ENCODE measurements around the gene TECPR2. TPM values are rescaled to one million over a fixed set of nuclear protein-coding genes. Genes with fewer than 3 reads are reported as not detected.
A peak's percentile ranks its signal among the peaks of the same experiment; 100 is the strongest.

TECPR2 gene
- total RNA-seq, 1 donor from 2014 or later: 6.4 TPM

DNA sequence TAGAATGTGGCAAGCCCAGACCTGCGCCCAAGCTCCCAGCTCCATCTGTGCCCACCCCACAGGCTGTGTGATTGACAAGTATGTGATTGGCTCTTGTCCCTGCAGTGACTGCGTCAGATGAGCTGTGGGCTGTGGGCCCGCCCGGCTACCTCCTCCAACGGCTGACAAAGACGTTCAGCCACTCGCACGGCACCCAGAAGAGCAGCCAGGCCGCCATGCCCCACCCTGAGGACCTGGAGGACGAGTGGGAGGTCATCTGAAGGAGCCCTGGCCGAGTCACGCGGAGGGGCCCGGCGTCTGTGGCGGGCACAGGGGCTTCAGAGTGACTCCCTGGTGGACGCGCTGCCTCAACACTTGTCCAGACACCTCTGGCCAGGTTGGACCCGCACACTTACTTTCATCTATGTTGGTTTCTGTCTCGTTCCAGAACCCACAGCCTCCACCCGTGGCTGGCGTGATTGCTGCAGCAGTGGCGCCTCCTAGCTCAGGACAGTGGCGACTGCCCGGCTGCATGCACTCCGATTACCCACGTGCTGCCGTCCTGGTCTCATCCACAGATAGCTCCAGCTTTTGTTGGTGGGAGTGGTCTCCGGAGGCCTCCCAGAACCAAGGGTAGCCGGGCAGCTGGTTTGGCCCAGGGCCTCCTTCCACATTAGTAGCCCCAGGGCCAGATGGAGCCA is 135.4 kb downstream of the TECPR2 start:
- intact Hi-C loops (cut with micrococcal nuclease): no loop called here
- Mint-ChIP-seq H3K27me3 (no peaks in the 10 kb centered on the region), H3K36me3 (ENCODE audit: low read depth) (no peaks in the 10 kb centered on the region), H3K9me3 (no peaks in the 10 kb centered on the region), H3K4me1 (peaks cover 11% of the 10 kb centered on the region), H3K27ac (no peak overlapping the region), H3K4me3 (no peak overlapping the region)
- DNase-seq: peak; percentile 56

DNA sequence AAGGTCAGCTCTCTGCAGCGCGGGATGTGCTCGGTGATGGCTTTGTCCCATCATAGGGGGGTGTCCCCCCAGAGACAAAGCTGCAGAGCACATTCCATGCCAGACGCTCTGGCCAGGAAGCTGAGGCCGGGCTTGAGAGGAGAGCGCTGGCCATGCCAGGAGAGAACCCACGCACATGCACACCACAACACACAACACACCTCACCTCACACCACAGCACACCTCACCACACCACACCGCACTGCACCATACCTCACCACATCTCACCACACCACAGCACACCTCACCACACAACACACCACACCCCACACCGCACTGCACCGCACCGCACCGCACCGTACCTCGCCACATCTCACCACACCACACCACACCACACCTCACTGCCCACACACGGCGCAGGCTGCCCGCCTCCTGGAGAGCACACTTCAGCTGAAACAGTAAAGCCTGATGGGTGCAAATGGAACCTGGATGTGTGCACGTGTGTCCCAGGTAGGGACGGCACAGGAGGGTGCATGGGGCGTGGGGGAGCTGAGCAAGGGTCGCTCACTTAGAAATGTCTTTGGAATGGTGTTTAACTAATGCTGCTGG is 136.0 kb downstream of the TECPR2 start:
- H3K27me3 Mint-ChIP-seq: no peaks in the 10 kb centered on the region
- no peak overlapping the region for H3K4me3 Mint-ChIP-seq
- H3K9me3 Mint-ChIP-seq: no peaks in the 10 kb centered on the region
- intact Hi-C loops (cut with micrococcal nuclease): no loop called here
- no peaks in the 10 kb centered on the region for H3K36me3 Mint-ChIP-seq (ENCODE audit: low read depth)
- no peak for DNase-seq
- peaks cover 11% of the 10 kb centered on the region for H3K4me1 Mint-ChIP-seq
- H3K27ac Mint-ChIP-seq: no peak overlapping the region

DNA sequence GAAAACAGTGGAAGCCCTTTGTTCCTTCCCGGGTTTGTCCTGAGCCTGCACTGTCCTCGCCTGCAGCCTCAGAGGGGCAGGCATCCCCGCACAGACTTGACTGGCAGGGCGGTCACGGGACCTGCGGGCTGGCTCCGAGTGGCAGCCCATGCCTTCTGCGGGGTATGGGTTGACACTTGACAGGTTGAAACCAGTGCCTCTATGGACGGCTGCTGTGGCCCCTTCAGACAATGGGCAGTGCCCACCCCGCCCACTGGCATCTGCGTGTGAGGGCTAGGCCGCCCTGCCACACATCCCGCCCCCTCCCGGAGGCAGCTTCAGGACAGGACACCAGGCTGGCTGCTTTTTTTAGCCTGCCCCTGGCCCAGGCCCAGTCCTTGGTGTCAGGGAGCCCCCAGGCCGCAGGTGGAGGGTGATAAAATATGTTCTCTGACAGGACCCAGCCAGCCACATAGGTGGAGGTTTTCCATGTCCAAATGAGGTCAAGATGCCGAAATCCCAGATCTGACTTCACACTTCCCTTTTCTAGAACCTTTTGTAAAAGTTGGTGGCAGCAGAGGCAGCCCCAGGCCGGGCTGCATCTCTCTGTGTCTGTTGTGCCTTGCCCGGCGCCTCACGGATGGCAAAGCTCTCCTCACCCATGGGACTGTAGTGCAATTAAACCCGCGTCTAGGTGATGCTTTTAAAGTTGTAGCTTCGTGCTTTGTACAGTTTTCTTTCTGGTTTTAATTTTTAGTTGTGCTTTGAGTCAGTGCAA is 136.8 kb downstream of the TECPR2 start:
- H3K27me3 Mint-ChIP-seq: no peaks in the 10 kb centered on the region
- peaks cover 11% of the 10 kb centered on the region for H3K4me1 Mint-ChIP-seq
- H3K4me3 Mint-ChIP-seq: no peak overlapping the region
- H3K36me3 Mint-ChIP-seq (ENCODE audit: low read depth): no peaks in the 10 kb centered on the region
- H3K9me3 Mint-ChIP-seq: no peaks in the 10 kb centered on the region
- no peak overlapping the region for H3K27ac Mint-ChIP-seq
- DNase-seq: no peak
- intact Hi-C loops (cut with micrococcal nuclease): no loop called here

DNA sequence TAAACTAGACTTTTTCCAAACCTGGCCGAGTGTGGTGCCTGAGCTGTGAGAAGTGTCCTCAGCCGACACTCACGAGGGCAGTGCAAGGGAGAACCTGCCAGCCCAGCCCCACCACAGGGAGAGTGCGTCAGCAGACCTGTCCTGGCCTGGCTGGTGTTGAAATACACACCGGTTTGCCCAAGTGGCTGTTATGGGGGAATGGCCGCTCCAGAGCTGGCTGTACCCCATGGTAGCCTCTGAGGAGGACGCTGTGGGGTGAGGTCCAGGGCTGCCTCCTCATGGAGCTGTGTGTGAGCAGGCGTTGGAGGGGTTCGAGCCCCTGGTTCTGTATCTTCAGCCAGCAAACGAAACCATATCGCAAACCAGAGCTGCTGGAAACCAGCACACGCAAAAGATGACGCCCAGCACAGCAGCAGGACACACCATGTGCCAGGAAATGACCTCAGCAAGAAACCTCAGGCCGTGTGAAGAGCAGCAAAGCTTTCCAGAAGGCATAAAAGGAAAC is 137.5 kb downstream of the TECPR2 start:
- intact Hi-C loops (cut with micrococcal nuclease): no loop called here
- Mint-ChIP-seq H3K9me3 (no peaks in the 10 kb centered on the region), H3K36me3 (ENCODE audit: low read depth) (no peaks in the 10 kb centered on the region), H3K4me3 (no peak overlapping the region), H3K4me1 (peaks cover 11% of the 10 kb centered on the region), H3K27ac (peak overlapping the region; percentile 48), H3K27me3 (no peaks in the 10 kb centered on the region)
- peak; percentile 67 for DNase-seq

DNA sequence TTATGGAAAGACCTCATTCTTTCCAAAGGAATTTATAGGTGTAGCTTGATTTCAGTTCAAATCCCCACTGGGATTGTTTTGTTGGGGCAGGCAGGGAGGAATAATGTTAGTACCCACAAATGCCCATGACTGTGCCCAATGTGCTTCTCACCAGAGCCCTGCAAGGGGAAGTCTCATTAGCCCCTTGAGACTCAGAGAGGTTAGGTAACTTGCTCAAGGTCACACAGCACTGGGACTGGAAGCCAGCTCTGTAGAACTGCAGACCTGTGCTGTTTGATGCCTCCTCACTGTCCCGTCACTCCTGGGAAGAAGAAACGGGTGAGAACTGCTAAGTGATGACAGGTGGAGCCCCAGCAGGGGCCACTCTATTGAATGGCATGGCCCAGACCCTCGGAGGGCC is 138.0 kb downstream of the TECPR2 start:
- Mint-ChIP-seq H3K9me3 (no peaks in the 10 kb centered on the region), H3K4me3 (no peak overlapping the region), H3K36me3 (ENCODE audit: low read depth) (no peaks in the 10 kb centered on the region), H3K27ac (peak overlapping the region; percentile 48), H3K4me1 (peaks cover 11% of the 10 kb centered on the region), H3K27me3 (no peaks in the 10 kb centered on the region)
- intact Hi-C loops (cut with micrococcal nuclease): no loop called here
- DNase-seq: no peak

DNA sequence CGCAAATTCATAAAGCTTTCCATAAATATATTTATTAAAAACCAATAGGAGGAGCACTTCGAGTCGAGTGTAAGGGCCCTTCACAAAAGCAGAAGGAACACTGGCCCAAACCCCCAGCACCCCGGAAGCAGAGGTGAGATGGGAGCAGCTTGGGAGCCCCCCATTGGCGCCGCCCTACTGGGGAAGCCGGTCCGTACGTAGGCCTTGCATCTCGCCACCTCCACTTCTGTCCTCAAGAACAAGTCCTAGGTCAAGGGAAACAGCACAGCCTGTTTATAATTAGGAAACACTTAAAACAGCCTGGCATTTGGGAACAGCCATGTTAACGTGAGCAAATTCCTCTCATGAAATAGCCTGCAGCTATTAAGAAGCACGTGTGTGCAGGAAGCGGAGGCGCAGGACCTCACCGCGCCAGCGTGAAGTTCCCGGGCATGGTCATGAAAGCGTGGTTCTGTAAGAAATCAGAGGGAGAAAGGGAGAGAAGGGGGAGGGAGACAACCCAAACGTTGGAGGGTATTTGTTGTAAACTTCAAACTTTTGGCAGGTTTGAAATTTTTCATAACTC is 139.1 kb downstream of the TECPR2 start:
- H3K4me1 Mint-ChIP-seq: peaks cover 11% of the 10 kb centered on the region
- DNase-seq: no peak
- no peaks in the 10 kb centered on the region for H3K9me3 Mint-ChIP-seq
- H3K4me3 Mint-ChIP-seq: no peak overlapping the region
- H3K27ac Mint-ChIP-seq: no peak overlapping the region
- intact Hi-C loops (cut with micrococcal nuclease): no loop called here
- peaks cover 1% of the 10 kb centered on the region for H3K36me3 Mint-ChIP-seq (ENCODE audit: low read depth)
- H3K27me3 Mint-ChIP-seq: no peaks in the 10 kb centered on the region

DNA sequence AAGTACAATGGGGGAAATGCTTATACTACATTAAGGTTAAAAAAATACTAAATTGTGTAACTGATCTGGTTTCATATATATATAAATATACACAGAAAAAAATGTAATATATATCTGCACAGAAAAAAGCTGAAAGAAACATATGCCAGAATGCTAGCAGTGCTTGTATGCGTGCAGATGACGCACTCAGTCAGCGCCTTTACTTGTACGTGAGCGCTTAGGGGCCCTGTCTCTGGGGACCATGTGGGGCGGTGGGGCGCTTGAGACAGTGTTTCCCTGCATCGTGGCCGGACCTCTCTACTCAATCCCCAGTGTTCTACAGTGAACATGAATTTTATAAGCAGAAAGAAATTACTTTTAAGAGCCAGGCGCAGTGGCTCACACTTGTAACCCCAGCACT is 139.8 kb downstream of the TECPR2 start:
- Mint-ChIP-seq H3K4me3 (no peak overlapping the region), H3K27me3 (no peaks in the 10 kb centered on the region), H3K27ac (no peak overlapping the region), H3K9me3 (no peaks in the 10 kb centered on the region), H3K4me1 (peaks cover 11% of the 10 kb centered on the region), H3K36me3 (ENCODE audit: low read depth) (peaks cover 1% of the 10 kb centered on the region)
- DNase-seq: no peak
- intact Hi-C loops (cut with micrococcal nuclease): no loop called here

DNA sequence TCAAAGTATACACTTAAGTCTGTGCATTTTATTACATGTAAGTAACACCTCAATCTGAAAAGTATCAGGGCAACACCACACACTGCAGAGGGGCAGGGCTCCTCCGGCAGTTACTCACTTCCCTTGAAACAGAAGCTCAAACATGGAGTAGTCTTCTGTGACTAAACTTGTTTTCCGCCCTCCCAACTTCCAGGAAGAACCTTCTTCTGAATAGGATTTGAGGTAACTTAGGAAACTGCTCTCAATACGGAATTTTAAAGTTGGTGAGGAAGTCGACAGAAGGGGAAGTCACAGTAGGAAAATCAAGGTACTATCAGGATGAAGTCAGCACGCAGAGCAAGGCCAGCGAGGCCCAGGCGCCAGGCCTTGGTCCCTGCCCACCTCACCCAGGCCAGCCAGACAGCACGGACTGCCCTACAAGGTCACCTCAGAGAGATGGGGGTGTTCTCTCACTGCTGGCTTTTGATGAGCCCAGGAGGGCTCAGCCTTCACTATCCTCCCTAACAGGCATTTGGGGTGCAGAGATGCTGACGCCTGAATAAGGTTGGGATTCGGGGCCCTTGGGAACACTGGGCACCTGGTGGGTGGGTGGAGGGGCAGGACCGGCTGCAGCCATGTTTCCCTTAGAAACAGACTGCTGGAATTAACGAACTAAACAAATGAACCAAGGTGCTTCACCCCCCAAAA is 141.0 kb downstream of the TECPR2 start:
- Mint-ChIP-seq H3K27ac (no peak overlapping the region), H3K27me3 (no peaks in the 10 kb centered on the region), H3K4me1 (peaks cover 15% of the 10 kb centered on the region), H3K36me3 (ENCODE audit: low read depth) (peaks cover 1% of the 10 kb centered on the region), H3K4me3 (no peak overlapping the region), H3K9me3 (no peaks in the 10 kb centered on the region)
- intact Hi-C loops (cut with micrococcal nuclease): no loop called here
- no peak for DNase-seq

DNA sequence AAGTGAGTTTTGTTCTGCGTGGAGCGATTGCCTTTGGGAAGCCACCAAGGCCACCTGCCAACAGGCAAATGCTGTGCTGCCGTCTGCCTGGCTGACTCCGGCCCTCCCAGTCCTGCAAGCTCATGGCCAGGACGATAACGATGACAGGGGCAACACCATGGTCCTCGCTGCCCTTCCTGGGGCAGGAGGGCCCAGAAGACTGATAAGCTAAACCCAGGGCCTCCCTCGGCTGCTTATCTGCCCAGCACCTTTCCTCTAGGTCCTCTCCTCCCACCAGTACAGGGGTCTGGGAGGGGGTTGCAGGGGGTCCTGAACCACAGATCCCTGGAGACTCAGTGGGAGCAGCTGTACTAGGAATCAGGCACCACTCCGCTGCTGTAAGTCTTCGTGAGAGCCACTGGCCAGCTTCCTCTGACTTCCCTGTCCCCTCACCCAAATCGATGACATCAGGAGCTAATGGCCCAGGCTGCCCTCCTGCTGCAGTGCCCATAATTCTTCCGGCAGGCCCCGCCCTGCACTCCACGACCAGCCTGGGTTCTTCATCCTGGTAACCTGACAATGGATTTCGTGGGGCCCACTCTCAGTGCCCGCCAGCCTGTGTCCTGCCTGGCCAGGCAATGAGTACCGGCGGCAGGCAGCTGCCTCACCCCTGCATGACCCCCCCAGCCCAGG is 141.7 kb downstream of the TECPR2 start:
- Mint-ChIP-seq H3K9me3 (no peaks in the 10 kb centered on the region), H3K4me3 (no peak overlapping the region)

DNA sequence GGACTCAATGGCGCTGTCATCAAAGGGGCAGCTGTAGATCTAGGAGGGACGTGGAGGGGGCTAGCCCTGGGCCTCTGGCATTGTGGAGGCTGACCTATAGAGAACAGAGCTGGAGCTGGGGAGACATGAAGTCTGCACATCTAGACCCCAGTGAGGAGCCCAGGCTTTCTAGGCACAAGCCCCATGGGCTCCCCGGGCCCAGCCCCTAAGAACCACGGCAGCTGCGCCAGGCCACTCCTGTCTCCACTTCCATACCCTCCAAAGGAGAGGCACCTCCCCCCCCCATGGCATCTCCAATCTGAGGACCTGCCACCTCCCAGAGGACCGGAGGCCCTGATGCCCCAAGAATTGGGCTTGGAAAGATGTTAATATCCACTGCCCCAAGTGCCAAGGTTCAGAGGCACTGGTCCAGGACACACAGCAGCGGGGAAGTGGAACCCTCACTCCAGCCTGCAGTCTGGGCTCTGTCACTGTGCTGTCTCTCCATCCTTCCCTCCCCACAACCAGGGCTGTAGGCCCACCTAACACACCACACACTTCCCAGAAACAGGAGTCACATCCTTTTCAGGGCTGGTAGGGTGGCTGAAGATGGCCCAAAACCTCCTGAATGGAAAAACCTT is 142.4 kb downstream of the TECPR2 start:
- Mint-ChIP-seq H3K27ac (no peak overlapping the region), H3K4me1 (peaks cover 14% of the 10 kb centered on the region), H3K4me3 (no peak overlapping the region), H3K36me3 (ENCODE audit: low read depth) (peaks cover 1% of the 10 kb centered on the region), H3K27me3 (no peaks in the 10 kb centered on the region), H3K9me3 (no peaks in the 10 kb centered on the region)
- intact Hi-C loops (cut with micrococcal nuclease): no loop called here
- no peak for DNase-seq

More for the DNA sequence above, 141.7 kb downstream of the TECPR2 start:
- intact Hi-C loops (cut with micrococcal nuclease): no loop called here
- Mint-ChIP-seq H3K27me3 (no peaks in the 10 kb centered on the region), H3K36me3 (ENCODE audit: low read depth) (peaks cover 1% of the 10 kb centered on the region), H3K4me1 (peaks cover 17% of the 10 kb centered on the region), H3K27ac (no peak overlapping the region)
- DNase-seq: no peak

DNA sequence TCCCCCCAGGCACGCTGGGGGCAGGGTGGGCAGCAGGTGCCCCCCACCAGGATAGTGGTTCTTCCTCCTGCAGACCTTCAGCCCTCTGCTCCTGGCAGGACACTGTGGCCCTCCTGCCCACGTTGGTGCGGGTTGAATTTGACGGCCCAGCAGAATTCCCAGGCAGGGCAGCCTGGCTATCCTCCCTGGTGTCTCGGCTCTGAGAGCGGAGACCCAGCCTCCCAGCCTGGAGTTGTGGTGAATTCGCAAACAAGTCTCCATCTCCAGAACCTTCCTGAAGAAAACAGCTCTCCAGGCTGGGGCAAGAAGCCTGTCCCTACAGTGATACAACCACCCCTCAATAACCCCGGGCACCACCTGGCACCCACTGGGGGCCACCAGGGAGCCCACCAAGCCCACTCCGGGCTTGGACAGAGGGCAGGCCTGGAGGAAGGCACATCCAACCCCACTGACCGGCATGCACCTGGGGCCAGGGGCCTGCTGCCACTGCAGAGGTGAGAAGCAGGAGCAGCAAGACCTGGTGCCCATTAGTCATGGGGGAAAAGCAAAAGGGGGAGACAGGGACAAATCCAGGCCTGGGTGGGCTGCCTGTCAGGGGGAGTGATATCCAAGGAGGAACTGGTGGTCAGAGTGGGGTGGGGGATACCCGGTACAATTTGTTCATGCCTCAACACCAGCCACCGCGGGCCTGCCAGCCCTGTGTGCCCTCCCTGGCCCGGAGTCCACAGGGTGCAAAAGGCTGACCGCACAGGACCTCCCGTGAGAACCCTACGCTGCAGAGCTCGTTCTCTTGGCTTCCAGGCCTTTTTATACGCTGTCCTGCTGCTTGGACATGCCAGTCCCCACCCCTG is 143.3 kb downstream of the TECPR2 start:
- intact Hi-C loops (cut with micrococcal nuclease): no loop called here
- H3K4me1 Mint-ChIP-seq: peaks cover 13% of the 10 kb centered on the region
- no peak overlapping the region for H3K4me3 Mint-ChIP-seq
- peaks cover 1% of the 10 kb centered on the region for H3K36me3 Mint-ChIP-seq (ENCODE audit: low read depth)
- H3K9me3 Mint-ChIP-seq: no peaks in the 10 kb centered on the region
- no peak overlapping the region for H3K27ac Mint-ChIP-seq
- no peak for DNase-seq
- no peaks in the 10 kb centered on the region for H3K27me3 Mint-ChIP-seq

DNA sequence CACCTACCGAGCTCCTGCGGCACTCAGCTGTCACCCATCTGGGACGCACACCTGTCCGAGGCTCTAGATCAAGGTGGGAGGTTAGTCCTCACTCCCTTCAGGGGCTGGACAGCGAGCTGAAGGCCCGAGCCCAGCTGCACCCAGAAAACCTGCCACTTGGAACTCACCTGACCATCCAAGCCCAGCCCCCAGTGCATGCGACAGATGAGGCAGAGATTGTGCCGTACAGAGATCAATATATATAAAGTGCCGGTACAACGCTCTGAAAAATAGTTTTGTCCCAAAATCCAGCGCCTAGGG is 143.8 kb downstream of the TECPR2 start:
- no peak for DNase-seq
- peaks cover 1% of the 10 kb centered on the region for H3K36me3 Mint-ChIP-seq (ENCODE audit: low read depth)
- no peak overlapping the region for H3K4me3 Mint-ChIP-seq
- H3K9me3 Mint-ChIP-seq: no peaks in the 10 kb centered on the region
- H3K27ac Mint-ChIP-seq: no peak overlapping the region
- peaks cover 13% of the 10 kb centered on the region for H3K4me1 Mint-ChIP-seq
- H3K27me3 Mint-ChIP-seq: no peaks in the 10 kb centered on the region
- intact Hi-C loops (cut with micrococcal nuclease): no loop called here

All from activated CD4-positive, alpha-beta T cell treated with anti-CD3 and anti-CD28 coated beads, Interleukin-2, amount 10 ng/mL, durations not matched to agents 24 days and 14 days (primary cell).